HUES64 (cell line): ENCODE measurements around the gene ARAP1.

Source experiments
- H3K27ac ChIP-seq: 2 replicates; pipeline ENCODE4 v1.7.0; 2013; ENCODE audit warnings: low read depth, low read length, inconsistent platforms
- H3K27me3 ChIP-seq: 2 replicates; pipeline ENCODE4 v1.6.1; 2013; ENCODE audit warnings: mild to moderate bottlenecking, low read length; ENCODE audit not compliant: insufficient read depth
- H3K36me3 ChIP-seq: 2 replicates; pipeline ENCODE4 v1.6.1; 2013; ENCODE audit warnings: mild to moderate bottlenecking, low read length; ENCODE audit not compliant: insufficient read depth
- H3K4me1 ChIP-seq: 2 replicates; pipeline ENCODE4 v1.6.1; 2013; ENCODE audit warnings: mild to moderate bottlenecking, low read length, moderate library complexity; ENCODE audit not compliant: insufficient read depth
- H3K4me3 ChIP-seq: 2 replicates; pipeline ENCODE4 v1.5.1; 2013; ENCODE audit warnings: mild to moderate bottlenecking, low read length, moderate library complexity
- H3K9ac ChIP-seq: 2 replicates; pipeline ENCODE4 v1.6.1; 2013; ENCODE audit warnings: mild to moderate bottlenecking, low read depth, low read length
- H3K9me3 ChIP-seq: 2 replicates; pipeline ENCODE4 v1.6.1; 2013; ENCODE audit warnings: low read depth, low read length; ENCODE audit not compliant: insufficient read depth
- WGBS: fragments of 150-250, 120-280 bp; methylation state at CpG from one replicate; pipeline ENCODE4 v1.1.7; 2013; ENCODE audit warnings: missing lambda C conversion rate; 5-methylcytosine and 5-hydroxymethylcytosine counted together

Gene ARAP1

GRCh38 chr11:72695354-72695753, 56.9 kb downstream of the ARAP1 start:
- 97% methylated on average over 7 of the region's 7 CpGs for WGBS
- peaks cover 70% of the 10 kb centered on the region for H3K36me3 ChIP-seq
- no peak overlapping the region for H3K27ac ChIP-seq
- no peaks in the 10 kb centered on the region for H3K4me1 ChIP-seq
- H3K27me3 ChIP-seq = no peaks in the 10 kb centered on the region
- H3K9ac ChIP-seq = no peak overlapping the region
- no peak overlapping the region for H3K4me3 ChIP-seq
- H3K9me3 ChIP-seq = no peaks in the 10 kb centered on the region

GRCh38 chr11:72693271-72693968, 58.8 kb downstream of the ARAP1 start:
- Histone ChIP-seq H3K4me3 (no peak overlapping the region), H3K27me3 (no peaks in the 10 kb centered on the region), H3K27ac (no peak overlapping the region), H3K4me1 (no peaks in the 10 kb centered on the region), H3K9me3 (no peaks in the 10 kb centered on the region), H3K9ac (no peak overlapping the region), H3K36me3 (peaks cover 64% of the 10 kb centered on the region)
- WGBS = 94% methylated on average over 19 of the region's 19 CpGs

GRCh38 chr11:72692498-72693237, 59.5 kb downstream of the ARAP1 start:
- no peaks in the 10 kb centered on the region for H3K27me3 ChIP-seq
- no peaks in the 10 kb centered on the region for H3K9me3 ChIP-seq
- WGBS = 93% methylated on average over 9 of the region's 9 CpGs
- no peak overlapping the region for H3K4me3 ChIP-seq
- H3K9ac ChIP-seq = no peak overlapping the region
- no peaks in the 10 kb centered on the region for H3K4me1 ChIP-seq
- peaks cover 63% of the 10 kb centered on the region for H3K36me3 ChIP-seq
- H3K27ac ChIP-seq = no peak overlapping the region

- no peaks in the 10 kb centered on the region for H3K4me1 ChIP-seq
- 94% methylated on average over 4 of the region's 4 CpGs for WGBS
- H3K36me3 ChIP-seq = peaks cover 45% of the 10 kb centered on the region
Measured at GRCh38 chr11:72690166-72690565, 62.0 kb downstream of the ARAP1 start.

GRCh38 chr11:72688929-72689328, 63.3 kb downstream of the ARAP1 start:
- Histone ChIP-seq H3K9ac (no peak overlapping the region), H3K4me1 (no peaks in the 10 kb centered on the region), H3K27ac (no peak overlapping the region), H3K9me3 (no peaks in the 10 kb centered on the region), H3K36me3 (peaks cover 33% of the 10 kb centered on the region), H3K4me3 (no peak overlapping the region), H3K27me3 (no peaks in the 10 kb centered on the region)
- 98% methylated on average over 7 of the region's 7 CpGs for WGBS

More at GRCh38 chr11:72690166-72690565, 62.0 kb downstream of the ARAP1 start:
- no peak overlapping the region for H3K27ac ChIP-seq
- H3K9ac ChIP-seq = no peak overlapping the region
- no peaks in the 10 kb centered on the region for H3K27me3 ChIP-seq
- no peaks in the 10 kb centered on the region for H3K9me3 ChIP-seq
- H3K4me3 ChIP-seq = no peak overlapping the region

- Histone ChIP-seq H3K27ac (no peak overlapping the region), H3K36me3 (peaks cover 30% of the 10 kb centered on the region), H3K27me3 (no peaks in the 10 kb centered on the region), H3K4me3 (no peak overlapping the region), H3K9ac (no peak overlapping the region), H3K4me1 (no peaks in the 10 kb centered on the region), H3K9me3 (no peaks in the 10 kb centered on the region)
- 92% methylated on average over 7 of the region's 7 CpGs for WGBS
Measured at GRCh38 chr11:72688486-72688885, 63.7 kb downstream of the ARAP1 start.

- H3K9ac ChIP-seq = no peak overlapping the region
- peaks cover 18% of the 10 kb centered on the region for H3K36me3 ChIP-seq
- H3K4me3 ChIP-seq = no peak overlapping the region
- WGBS = 97% methylated on average over 7 of the region's 7 CpGs
- no peaks in the 10 kb centered on the region for H3K27me3 ChIP-seq
- no peaks in the 10 kb centered on the region for H3K4me1 ChIP-seq
- no peaks in the 10 kb centered on the region for H3K9me3 ChIP-seq
- no peak overlapping the region for H3K27ac ChIP-seq
Measured at GRCh38 chr11:72687326-72687725, 64.9 kb downstream of the ARAP1 start.

GRCh38 chr11:72686639-72687220, 65.5 kb downstream of the ARAP1 start:
- H3K4me3 ChIP-seq = no peak overlapping the region
- no peak overlapping the region for H3K27ac ChIP-seq
- no peaks in the 10 kb centered on the region for H3K4me1 ChIP-seq
- H3K9ac ChIP-seq = no peak overlapping the region
- H3K27me3 ChIP-seq = no peaks in the 10 kb centered on the region
- no peaks in the 10 kb centered on the region for H3K9me3 ChIP-seq
- 90% methylated on average over 8 of the region's 8 CpGs for WGBS
- peaks cover 12% of the 10 kb centered on the region for H3K36me3 ChIP-seq

- H3K36me3 ChIP-seq = peaks cover 10% of the 10 kb centered on the region
Measured at GRCh38 chr11:72685560-72686480, 66.4 kb downstream of the ARAP1 start.

GRCh38 chr11:72684236-72684912, 67.8 kb downstream of the ARAP1 start:
- Histone ChIP-seq H3K9me3 (no peaks in the 10 kb centered on the region), H3K27me3 (peaks cover 5% of the 10 kb centered on the region), H3K4me1 (no peaks in the 10 kb centered on the region), H3K4me3 (no peak overlapping the region), H3K27ac (no peak overlapping the region), H3K9ac (no peak overlapping the region), H3K36me3 (peaks cover 3% of the 10 kb centered on the region; the same call in 1 of the 2 replicates)
- 49% methylated on average over 9 of the region's 9 CpGs for WGBS

More at GRCh38 chr11:72685560-72686480, 66.4 kb downstream of the ARAP1 start:
- no peaks in the 10 kb centered on the region for H3K4me1 ChIP-seq
- H3K9ac ChIP-seq = no peak overlapping the region
- no peaks in the 10 kb centered on the region for H3K9me3 ChIP-seq
- no peak overlapping the region for H3K27ac ChIP-seq
- no peak overlapping the region for H3K4me3 ChIP-seq
- no peaks in the 10 kb centered on the region for H3K27me3 ChIP-seq
- 95% methylated on average over 24 of the region's 24 CpGs for WGBS
